ENCODE data around the gene RYR2. TPM values are rescaled to one million over a fixed set of nuclear protein-coding genes. Genes with fewer than 3 reads are reported as not detected.
"Not testable (repeated sequence)": the region's sequence is repeated elsewhere in the genome, so short reads cannot be mapped to it uniquely, and the experiment has no call there.

RYR2 gene
- total and polyA plus RNA-seq, 5 experiments from 2014 or later = not detected

- no peaks in the 10 kb centered on the region for H3K4me1 Mint-ChIP-seq
- H3K27me3 Mint-ChIP-seq = peaks cover 0 to 28% (median 3%) of the 10 kb centered on the region in 5 donors
- no peaks in the 10 kb centered on the region for H3K36me3 Mint-ChIP-seq
- ATAC-seq = no peak
- H3K27ac Mint-ChIP-seq = no peak overlapping the region
- no peak for DNase-seq
- H3K9me3 Mint-ChIP-seq = no peaks in the 10 kb centered on the region
- no peak overlapping the region for H3K4me3 Mint-ChIP-seq
- POLR2A ChIA-PET = no interaction called here
Measured at GRCh38 chr1:237237721-237238120, 195.7 kb downstream of the RYR2 start.

GRCh38 chr1:237239248-237239647 lies 197.3 kb downstream of the RYR2 start:
- Mint-ChIP-seq H3K4me3 (no peak overlapping the region), H3K27me3 (peaks cover 0 to 32% (median 3%) of the 10 kb centered on the region in 5 donors), H3K4me1 (no peaks in the 10 kb centered on the region), H3K27ac (no peak overlapping the region), H3K9me3 (peaks cover 0 to 3% (median 0%) of the 10 kb centered on the region in 9 donors), H3K36me3 (no peaks in the 10 kb centered on the region)
- POLR2A ChIA-PET = no interaction called here
- ATAC-seq (no peak), DNase-seq (no peak)

- POLR2A ChIA-PET = no interaction called here
- Mint-ChIP-seq H3K4me1 (no peaks in the 10 kb centered on the region), H3K27ac (no peak overlapping the region), H3K9me3 (peaks cover 0 to 3% (median 0%) of the 10 kb centered on the region in 9 donors), H3K36me3 (no peaks in the 10 kb centered on the region), H3K27me3 (peaks cover 0 to 20% (median 4%) of the 10 kb centered on the region in 5 donors), H3K4me3 (no peak overlapping the region)
- DNase-seq (no peak), ATAC-seq (no peak)
Measured at GRCh38 chr1:237241038-237241437, 199.1 kb downstream of the RYR2 start.

- peaks cover 0 to 9% (median 2%) of the 10 kb centered on the region in 5 donors for H3K27me3 Mint-ChIP-seq
- DNase-seq (no peak), ATAC-seq (no peak)
- H3K4me3 Mint-ChIP-seq = no peak overlapping the region
- POLR2A ChIA-PET = no interaction called here
- peaks cover 0 to 3% (median 0%) of the 10 kb centered on the region in 9 donors for H3K9me3 Mint-ChIP-seq
- no peaks in the 10 kb centered on the region for H3K4me1 Mint-ChIP-seq
- H3K27ac Mint-ChIP-seq = no peak overlapping the region
- H3K36me3 Mint-ChIP-seq = no peaks in the 10 kb centered on the region
Measured at GRCh38 chr1:237244778-237245177, 202.8 kb downstream of the RYR2 start.

- Mint-ChIP-seq H3K27me3 (peaks cover 0 to 9% (median 2%) of the 10 kb centered on the region in 5 donors), H3K36me3 (no peaks in the 10 kb centered on the region), H3K4me1 (no peaks in the 10 kb centered on the region), H3K9me3 (peaks cover 0 to 3% (median 0%) of the 10 kb centered on the region in 9 donors), H3K27ac (no peak overlapping the region), H3K4me3 (no peak overlapping the region)
- no peak for DNase-seq
- POLR2A ChIA-PET = no interaction called here
- ATAC-seq = no peak
Measured at GRCh38 chr1:237247442-237247841, 205.5 kb downstream of the RYR2 start.

GRCh38 chr1:237249120-237249519 lies 207.1 kb downstream of the RYR2 start:
- POLR2A ChIA-PET = no interaction called here
- H3K4me1 Mint-ChIP-seq = no peaks in the 10 kb centered on the region
- H3K4me3 Mint-ChIP-seq = no peak overlapping the region
- peaks cover 0 to 2% (median 0%) of the 10 kb centered on the region in 5 donors for H3K27me3 Mint-ChIP-seq
- no peaks in the 10 kb centered on the region for H3K9me3 Mint-ChIP-seq
- no peak overlapping the region for H3K27ac Mint-ChIP-seq
- no peak for ATAC-seq
- H3K36me3 Mint-ChIP-seq = no peaks in the 10 kb centered on the region
- DNase-seq = no peak

- Mint-ChIP-seq H3K4me1 (no peaks in the 10 kb centered on the region), H3K9me3 (no peaks in the 10 kb centered on the region), H3K27me3 (no peaks in the 10 kb centered on the region), H3K4me3 (no peak overlapping the region), H3K27ac (no peak overlapping the region), H3K36me3 (no peaks in the 10 kb centered on the region)
- POLR2A ChIA-PET = no interaction called here
- no peak for DNase-seq
- no peak for ATAC-seq
Measured at GRCh38 chr1:237250055-237250454, 208.1 kb downstream of the RYR2 start.

- DNase-seq (no peak), ATAC-seq (no peak)
- no peak overlapping the region for H3K27ac Mint-ChIP-seq
- no peak overlapping the region for H3K4me3 Mint-ChIP-seq
- H3K9me3 Mint-ChIP-seq = peaks cover 0 to 26% (median 3%) of the 10 kb centered on the region in 9 donors
- H3K27me3 Mint-ChIP-seq = peaks cover 6 to 21% (median 11%) of the 10 kb centered on the region in 5 donors
- POLR2A ChIA-PET = no interaction called here
- no peaks in the 10 kb centered on the region for H3K4me1 Mint-ChIP-seq
- peaks cover 0 to 3% (median 0%) of the 10 kb centered on the region in 3 donors for H3K36me3 Mint-ChIP-seq
Measured at GRCh38 chr1:237255071-237255470, 213.1 kb downstream of the RYR2 start.

- Mint-ChIP-seq H3K27ac (no peak overlapping the region), H3K4me1 (no peaks in the 10 kb centered on the region), H3K9me3 (peaks cover 0 to 26% (median 5%) of the 10 kb centered on the region in 9 donors), H3K27me3 (peaks cover 6 to 21% (median 11%) of the 10 kb centered on the region in 5 donors), H3K36me3 (peaks cover 0 to 3% (median 1%) of the 10 kb centered on the region in 3 donors), H3K4me3 (no peak overlapping the region)
- DNase-seq (no peak), ATAC-seq (no peak)
- POLR2A ChIA-PET = no interaction called here
Measured at GRCh38 chr1:237258871-237259270, 216.9 kb downstream of the RYR2 start.

- ATAC-seq (no peak), DNase-seq (no peak)
- peaks cover 0 to 3% (median 1%) of the 10 kb centered on the region in 3 donors for H3K36me3 Mint-ChIP-seq
- H3K4me1 Mint-ChIP-seq = no peaks in the 10 kb centered on the region
- peaks cover 0 to 18% (median 5%) of the 10 kb centered on the region in 9 donors for H3K9me3 Mint-ChIP-seq
- peaks cover 3 to 19% (median 10%) of the 10 kb centered on the region in 5 donors for H3K27me3 Mint-ChIP-seq
- H3K27ac Mint-ChIP-seq = no peak overlapping the region
- POLR2A ChIA-PET = no interaction called here
- H3K4me3 Mint-ChIP-seq = no peak overlapping the region
Measured at GRCh38 chr1:237261198-237261597, 219.2 kb downstream of the RYR2 start.

GRCh38 chr1:237267743-237268142 lies 225.8 kb downstream of the RYR2 start:
- DNase-seq (no peak), ATAC-seq (no peak)
- no peaks in the 10 kb centered on the region for H3K36me3 Mint-ChIP-seq
- H3K27me3 Mint-ChIP-seq = peaks cover 0 to 26% (median 7%) of the 10 kb centered on the region in 5 donors
- no peaks in the 10 kb centered on the region for H3K9me3 Mint-ChIP-seq
- no peak overlapping the region for H3K4me3 Mint-ChIP-seq
- H3K4me1 Mint-ChIP-seq = no peaks in the 10 kb centered on the region
- POLR2A ChIA-PET = no interaction called here
- H3K27ac Mint-ChIP-seq = no peak overlapping the region

- H3K4me1 Mint-ChIP-seq = no peaks in the 10 kb centered on the region
Measured at GRCh38 chr1:237269938-237270337, 228.0 kb downstream of the RYR2 start.

GRCh38 chr1:237270353-237270752 lies 228.4 kb downstream of the RYR2 start:
- ATAC-seq = no peak
- Mint-ChIP-seq H3K4me1 (no peaks in the 10 kb centered on the region), H3K36me3 (no peaks in the 10 kb centered on the region), H3K4me3 (no peak overlapping the region), H3K27ac (no peak overlapping the region), H3K27me3 (peaks cover 0 to 26% (median 5%) of the 10 kb centered on the region in 5 donors), H3K9me3 (no peaks in the 10 kb centered on the region)
- DNase-seq = no peak
- POLR2A ChIA-PET = no interaction called here

More at GRCh38 chr1:237269938-237270337, 228.0 kb downstream of the RYR2 start:
- Mint-ChIP-seq H3K9me3 (no peaks in the 10 kb centered on the region), H3K36me3 (no peaks in the 10 kb centered on the region), H3K27ac (no peak overlapping the region), H3K27me3 (peaks cover 0 to 26% (median 7%) of the 10 kb centered on the region in 5 donors), H3K4me3 (no peak overlapping the region)
- DNase-seq (no peak), ATAC-seq (no peak)
- POLR2A ChIA-PET = no interaction called here

GRCh38 chr1:237277994-237278393 lies 236.0 kb downstream of the RYR2 start:
- H3K27me3 Mint-ChIP-seq, H3K4me3 Mint-ChIP-seq, ATAC-seq, H3K36me3 Mint-ChIP-seq, POLR2A ChIA-PET, H3K4me1 Mint-ChIP-seq, H3K9me3 Mint-ChIP-seq, DNase-seq, H3K27ac Mint-ChIP-seq: not testable (repeated sequence)

Measured in naive thymus-derived CD8-positive, alpha-beta T cell (primary cell).